H4 (cell line): ENCODE measurements around the gene WBP1L. TPM values are rescaled to one million over a fixed set of nuclear protein-coding genes. Genes with fewer than 3 reads are reported as not detected.
A peak's percentile ranks its signal among the peaks of the same experiment; 100 is the strongest.
"Not testable (repeated sequence)": the region's sequence is repeated elsewhere in the genome, so short reads cannot be mapped to it uniquely, and the experiment has no call there.

Experiments
- DNase-seq: peaks from one replicate; pipeline ENCODE4 v3.0.0-alpha.2; 2015; ENCODE audit warnings: low spot score
- total RNA-seq: library from RNA; depleted of rRNA; stranded (reverse); fragments of >200 nt; shearing (Covaris generic); gene quantifications from 2 replicates; pipeline ENCODE4 v1.2.3, GENCODE V29; 2014

WBP1L gene
- total RNA-seq, 1 experiment from 2014 or later = 15.7 TPM

- DNase-seq = no peak
These were observed 21.8 kb upstream of the WBP1L start for GRCh38 chr10:102721954-102722353.

GRCh38 chr10:102723989-102724388 is 19.8 kb upstream of the WBP1L start:
- DNase-seq = no peak

GRCh38 chr10:102726274-102726673 is 17.5 kb upstream of the WBP1L start:
- no peak for DNase-seq

GRCh38 chr10:102727037-102727818 is 16.5 kb upstream of the WBP1L start:
- no peak for DNase-seq

DNA sequence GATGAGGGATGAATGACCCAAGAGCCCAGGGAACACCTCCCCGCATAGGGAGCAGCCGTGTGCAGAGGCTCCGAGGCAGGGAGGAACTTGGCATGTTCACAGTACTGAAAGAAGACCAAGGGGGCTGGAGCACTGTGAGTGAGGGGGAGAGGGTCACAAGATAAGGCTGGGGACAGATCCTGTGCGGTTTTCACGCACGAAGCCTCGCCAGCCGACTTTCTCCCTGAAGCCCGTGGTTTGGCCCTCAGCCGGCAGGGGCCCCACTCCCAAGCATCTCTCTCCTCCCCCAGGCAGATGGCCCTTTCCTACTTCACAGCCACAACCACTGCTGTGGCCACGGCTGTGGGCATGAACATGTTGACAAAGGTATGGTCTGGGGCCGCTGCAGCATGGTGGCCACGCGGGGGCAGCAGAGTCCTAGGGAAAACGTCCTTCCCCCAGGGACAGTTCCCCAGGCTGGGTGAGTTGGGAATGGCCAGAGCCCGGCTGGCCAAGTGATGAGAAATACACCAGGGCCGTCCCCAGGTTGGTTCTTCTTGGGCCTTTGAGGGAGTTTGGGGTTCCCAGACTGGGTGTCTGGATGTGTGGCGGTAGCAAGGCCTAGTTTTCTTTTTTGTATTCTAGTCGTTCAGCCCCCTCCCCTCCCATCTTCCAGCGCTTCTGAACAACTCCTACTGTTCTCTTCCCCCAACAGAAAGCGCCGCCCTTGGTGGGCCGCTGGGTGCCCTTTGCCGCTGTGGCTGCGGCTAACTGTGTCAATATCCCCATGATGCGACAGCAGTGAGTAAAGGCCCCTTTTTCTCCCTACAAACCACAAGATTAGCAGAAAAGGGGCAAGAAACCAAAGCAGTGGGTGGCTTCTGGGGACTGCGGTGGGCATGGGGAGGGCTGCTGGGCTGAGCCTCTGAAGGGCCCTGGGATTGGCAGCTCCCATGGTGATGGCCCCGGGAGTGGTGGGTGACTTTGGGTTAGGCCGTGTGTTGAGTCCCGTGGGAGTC is 14.4 kb upstream of the WBP1L start:
- peak; percentile 62 for DNase-seq

DNA sequence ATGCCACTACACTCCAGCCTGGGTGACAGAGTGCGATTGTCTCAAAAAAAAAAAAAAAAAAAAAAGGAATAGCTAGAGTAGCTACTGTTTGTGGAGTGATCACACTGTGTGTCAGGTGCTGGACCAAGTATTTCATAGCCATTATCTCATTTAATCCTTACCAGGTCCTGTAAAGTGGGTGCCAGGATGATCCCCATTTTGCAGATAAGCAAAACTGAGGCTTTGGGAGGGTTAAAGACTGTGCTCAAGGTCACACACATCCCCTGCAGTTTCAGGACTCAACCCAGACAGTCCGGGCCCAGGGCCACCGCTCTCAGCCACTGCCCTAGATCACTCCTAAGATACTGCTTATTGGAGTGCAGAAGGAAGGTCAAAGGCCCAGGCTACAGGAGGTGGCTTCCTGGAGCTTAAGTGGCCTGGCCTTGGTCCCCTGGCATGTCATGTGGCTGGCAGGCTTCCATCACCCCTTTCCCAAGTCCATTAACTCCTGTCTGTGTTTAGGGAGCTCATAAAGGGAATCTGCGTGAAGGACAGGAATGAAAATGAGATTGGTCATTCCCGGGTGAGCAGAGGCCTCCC is 12.4 kb upstream of the WBP1L start:
- DNase-seq = no peak

- DNase-seq = no peak
These were observed 11.1 kb upstream of the WBP1L start for GRCh38 chr10:102732661-102733060.

- no peak for DNase-seq
These were observed 8.6 kb upstream of the WBP1L start for GRCh38 chr10:102735065-102735562.

- no peak for DNase-seq
These were observed 5.0 kb upstream of the WBP1L start for GRCh38 chr10:102738692-102739121.

DNA sequence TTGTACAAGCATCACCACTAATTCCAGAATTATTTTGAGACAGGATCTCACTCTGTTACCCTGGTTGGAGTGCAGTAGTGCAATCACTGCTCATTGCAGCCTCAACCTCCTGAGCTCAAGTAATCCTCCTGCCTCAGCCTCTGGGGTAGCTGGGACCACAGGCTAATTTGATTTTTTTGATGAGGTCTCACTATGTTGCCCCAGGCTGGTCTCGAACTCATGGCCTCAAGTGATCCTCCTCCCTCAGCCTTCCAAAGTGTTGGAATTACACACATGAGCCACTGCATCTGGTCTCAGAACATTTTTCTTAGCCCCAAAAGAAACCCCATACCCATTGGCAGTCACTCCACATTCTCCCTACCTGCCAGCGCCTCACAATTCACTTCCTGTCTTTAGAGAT is 3.5 kb upstream of the WBP1L start:
- no peak for DNase-seq

GRCh38 chr10:102741726-102742237 is 2.0 kb upstream of the WBP1L start:
- DNase-seq = no peak

GRCh38 chr10:102742313-102742712 is 1.4 kb upstream of the WBP1L start:
- not testable (repeated sequence) for DNase-seq

GRCh38 chr10:102743078-102743587 is 615 bp upstream of the WBP1L start:
- DNase-seq = no peak

DNA sequence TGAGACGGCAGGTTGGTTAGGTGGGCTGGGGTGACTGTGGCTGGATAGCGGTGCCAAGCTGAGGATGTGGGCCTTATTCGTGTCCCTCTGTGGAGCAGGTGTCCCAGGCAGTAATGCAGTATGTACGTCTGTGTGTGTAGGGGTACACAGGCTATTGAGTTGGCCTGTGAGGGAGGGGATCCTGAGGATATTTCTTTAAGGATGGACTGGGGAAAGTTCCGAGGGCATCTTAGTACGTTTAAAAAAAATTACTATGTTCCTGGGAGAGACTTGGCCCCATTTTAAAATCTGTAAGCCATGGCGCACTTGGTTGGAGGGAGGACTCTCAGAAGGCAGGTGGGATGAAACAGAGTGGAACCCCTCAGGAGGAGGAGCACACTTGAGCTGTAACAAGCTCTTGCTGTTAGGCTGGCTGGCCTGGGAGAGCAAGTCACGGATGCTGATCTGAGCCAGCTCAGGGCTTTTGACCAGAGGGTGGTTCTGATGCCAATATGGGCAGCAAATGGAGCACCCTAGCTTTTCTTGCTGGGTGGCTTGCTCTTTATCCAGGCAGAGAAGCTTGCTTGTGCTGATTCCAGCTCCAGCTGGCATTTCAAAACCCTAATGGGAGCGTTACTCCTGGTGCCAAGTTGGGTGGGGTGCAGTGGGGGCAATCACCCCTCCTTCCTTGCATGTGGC is 765 bp downstream of the WBP1L start:
- no peak for DNase-seq

DNA sequence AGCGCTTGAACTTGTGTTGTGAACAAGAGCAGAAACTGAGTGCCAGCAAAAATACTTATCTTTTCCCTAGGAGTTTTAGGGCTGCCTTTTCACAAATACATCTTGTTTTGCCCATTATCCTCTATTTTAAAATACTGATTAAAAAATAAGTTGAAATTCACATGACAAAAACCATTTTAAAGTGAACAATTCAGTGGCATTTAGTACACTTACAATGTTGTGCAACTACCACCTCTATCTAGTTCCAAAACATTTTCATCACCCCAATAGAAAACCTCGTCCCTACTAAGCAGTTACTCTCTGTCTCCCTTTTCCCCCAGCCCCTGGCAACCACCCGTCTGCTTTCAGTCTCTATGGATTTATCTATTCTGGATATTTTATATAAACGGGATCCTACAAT is 1.4 kb downstream of the WBP1L start:
- no peak for DNase-seq

DNA sequence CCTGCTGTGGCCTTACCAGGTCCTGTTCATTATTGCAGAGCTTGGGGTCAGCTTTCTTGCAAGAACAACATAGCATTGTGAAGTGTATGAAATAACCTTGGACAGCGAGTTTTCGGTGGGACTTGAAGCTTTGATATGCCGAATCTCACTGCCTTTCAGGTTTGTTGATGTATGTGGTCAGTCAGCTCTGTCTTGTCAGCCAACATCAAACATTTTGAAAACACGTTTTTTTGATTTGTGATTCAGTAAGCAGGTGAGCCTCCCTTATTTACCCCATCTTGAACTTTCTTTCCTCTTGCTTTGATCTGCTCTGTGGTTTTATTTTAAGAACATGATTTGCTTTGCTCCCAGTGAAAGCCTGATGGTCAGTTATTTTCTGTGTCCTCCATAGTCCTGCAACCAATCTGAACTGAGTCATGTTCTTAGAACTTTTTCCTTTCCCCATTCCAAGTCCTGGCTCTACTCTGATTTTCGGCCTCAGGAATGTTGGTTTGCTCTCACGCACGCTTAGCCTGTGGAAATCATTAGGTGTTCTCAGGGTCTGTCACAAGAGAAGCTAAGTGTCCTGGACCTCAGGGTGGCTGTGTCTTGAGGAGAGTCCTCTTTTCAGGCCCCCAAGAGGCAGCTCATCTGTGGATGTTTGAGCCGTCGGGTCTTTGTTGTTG is 8.7 kb downstream of the WBP1L start:
- DNase-seq = no peak

- peak; percentile 74 for DNase-seq
These were observed 9.4 kb downstream of the WBP1L start for GRCh38 chr10:102752934-102753664.

- no peak for DNase-seq
These were observed 10.0 kb downstream of the WBP1L start for GRCh38 chr10:102753718-102754117.

GRCh38 chr10:102757323-102757722 is 13.6 kb downstream of the WBP1L start:
- no peak for DNase-seq
